ENCODE results near the gene FAM237B. TPM values are rescaled to one million over a fixed set of nuclear protein-coding genes. Genes with fewer than 3 reads are reported as not detected.

FAM237B gene
- polyA plus RNA-seq, 2 of the 4 experiments (the other 2 are of a cell fraction), result not detected

GRCh38 chr7:90298145-90299038, 22.7 kb downstream of the FAM237B start (continued):
- TF ChIP-seq CTCF (IDR thresholded peaks at IDR 0.05) (peak; percentile 55), CEBPB (IDR thresholded peaks at IDR 0.05) (no peak), FOSL2 (IDR thresholded peaks at IDR 0.05) (no peak), FOSL2 (CRISPR knock-in tag; IDR thresholded peaks at IDR 0.05) (peak; percentile 15; the same call in 1 of the 2 replicates), USF2 (IDR thresholded peaks at IDR 0.05) (no peak)

GRCh38 chr7:90290244-90291113, 30.6 kb downstream of the FAM237B start:
- no peaks in the 10 kb centered on the region for H3K9me3 ChIP-seq
- no peak overlapping the region for H3K4me2 ChIP-seq
- DNase-seq (ENCODE audit: low read depth in 1 of 2, low spot score in 1 of 2) (no peak), ATAC-seq (no peak), FAIRE-seq (no peak)
- no peak for TF ChIP-seq MAX (IDR thresholded peaks at IDR 0.05)
- no peak for TF ChIP-seq MAFK (IDR thresholded peaks at IDR 0.05; ENCODE audit: partially characterized antibody)
- no peak for TF ChIP-seq HEYL (CRISPR knock-in tag; IDR thresholded peaks at IDR 0.05)
- TF ChIP-seq CTCF (IDR thresholded peaks at IDR 0.05), result no peak
- TF ChIP-seq ELK1 (IDR thresholded peaks at IDR 0.05; ENCODE audit: low read depth, low read length), result no peak
- no peak for TF ChIP-seq SMC3 (IDR thresholded peaks at IDR 0.05)
- TF ChIP-seq ZC3H11A (IDR thresholded peaks at IDR 0.05), result no peak
- no peak for TF ChIP-seq HOXB13 (CRISPR knock-in tag; IDR thresholded peaks at IDR 0.05; ENCODE audit: low read depth)
- no peak for TF ChIP-seq RFX5 (IDR thresholded peaks at IDR 0.05)
- TF ChIP-seq GATA3 (IDR thresholded peaks at IDR 0.05; ENCODE audit: borderline replicate concordance), result no peak
- no peak for TF ChIP-seq MYC (IDR thresholded peaks at IDR 0.05; ENCODE audit: borderline replicate concordance, low read length)
- TF ChIP-seq TFCP2L1 (CRISPR knock-in tag; IDR thresholded peaks at IDR 0.05), result no peak
- no peak for TF ChIP-seq PHF8 (IDR thresholded peaks at IDR 0.05; ENCODE audit: borderline replicate concordance, low read depth)
- TF ChIP-seq FOXS1 (CRISPR knock-in tag; IDR thresholded peaks at IDR 0.05), result no peak
- TF ChIP-seq HES2 (IDR thresholded peaks at IDR 0.05), result no peak
- TF ChIP-seq CHD2 (IDR thresholded peaks at IDR 0.05; ENCODE audit: low read length, partially characterized antibody), result no peak
- 81% methylated on average over 3 of the region's 3 CpGs for WGBS (ENCODE audit: missing lambda C conversion rate)
- H3K27ac ChIP-seq, result no peak overlapping the region
- H3K4me1 ChIP-seq, result no peaks in the 10 kb centered on the region
- ChIA-PET CTCF (interaction anchor here (1.2 kb wide), 1 partner anchor 23 kb away, joined by 3 read pairs; no protein-coding TSS in a partner anchor), POLR2A (no interaction called here)
- no peak overlapping the region for H3K4me3 ChIP-seq
